ENCODE measurements around the gene GRM2.
A peak's percentile ranks its signal among the peaks of the same experiment; 100 is the strongest.

The GRM2 gene

DNA sequence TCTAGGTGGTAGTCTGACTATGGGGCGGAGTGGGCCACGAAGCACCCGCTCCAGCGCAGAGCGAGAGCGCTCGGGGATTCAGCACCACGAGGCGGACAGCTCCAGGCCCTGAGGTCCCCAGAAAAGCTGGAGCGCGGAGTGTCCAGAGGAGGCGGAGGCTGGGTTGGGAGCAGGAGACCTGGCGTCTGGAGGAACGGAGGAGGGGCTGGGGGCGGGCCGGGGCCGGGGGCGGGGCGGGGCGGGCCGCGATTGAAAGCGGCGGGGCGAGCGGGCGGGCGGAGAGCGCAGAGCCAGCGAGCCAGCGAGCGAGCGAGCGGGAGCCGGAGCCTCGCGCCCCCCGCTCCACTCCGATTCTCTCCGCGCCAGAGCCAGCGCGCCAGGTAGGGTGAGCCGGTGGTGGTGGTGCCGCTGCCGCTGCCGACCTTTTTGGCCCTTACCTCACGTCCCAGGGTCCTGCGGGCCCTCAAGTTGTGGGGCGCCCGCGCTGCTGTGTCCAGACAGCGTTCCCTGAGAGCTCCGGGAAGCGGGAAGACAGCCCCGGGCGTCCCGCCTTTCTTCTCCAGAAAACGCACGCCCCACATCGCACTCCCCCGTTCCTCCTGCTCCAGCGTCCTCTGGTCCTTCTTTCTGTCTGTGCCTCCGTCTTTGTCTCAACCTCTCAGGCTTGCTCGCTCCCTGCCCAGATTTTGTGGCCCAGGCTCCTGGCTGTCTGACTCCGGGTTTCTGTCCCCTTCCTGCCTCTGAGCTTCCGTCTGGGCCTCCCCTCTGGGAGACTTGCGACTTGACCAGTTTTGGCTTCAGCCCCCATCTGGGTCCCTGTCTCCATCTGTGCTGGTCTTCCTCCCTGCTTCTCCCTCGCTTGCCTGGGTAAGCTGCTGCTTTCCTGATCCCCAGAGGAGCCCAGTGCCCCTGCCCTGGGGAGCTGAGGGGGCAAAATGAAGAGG is at the start of gene GRM2:
TSS of gene GRM2 (plus strand) at position 281 of the 944 bp plus-strand sequence. CDS start 1,916 bp downstream, outside the sequence.
- DNase-seq, result peak; percentile 95

DNA sequence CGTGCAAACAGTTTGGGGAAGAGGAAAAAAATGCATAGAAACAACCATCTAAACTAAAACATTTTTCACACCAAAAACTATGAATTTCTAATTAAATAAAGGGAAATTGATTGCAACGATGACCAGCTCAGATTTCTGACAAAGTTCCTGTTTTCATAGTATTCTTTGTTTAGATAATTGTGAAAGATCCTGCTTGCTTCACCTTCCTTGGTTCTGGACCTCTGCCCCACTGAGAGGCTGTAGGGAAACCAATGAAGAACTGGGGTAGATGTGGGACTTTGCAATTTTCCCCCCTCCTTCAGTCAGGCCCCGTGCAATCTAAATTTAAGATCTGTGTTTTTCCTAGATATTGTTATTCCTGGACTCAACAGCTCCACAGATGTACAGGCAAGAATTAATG is 49.6 kb upstream of the GRM2 start:
- DNase-seq, result no peak

DNA sequence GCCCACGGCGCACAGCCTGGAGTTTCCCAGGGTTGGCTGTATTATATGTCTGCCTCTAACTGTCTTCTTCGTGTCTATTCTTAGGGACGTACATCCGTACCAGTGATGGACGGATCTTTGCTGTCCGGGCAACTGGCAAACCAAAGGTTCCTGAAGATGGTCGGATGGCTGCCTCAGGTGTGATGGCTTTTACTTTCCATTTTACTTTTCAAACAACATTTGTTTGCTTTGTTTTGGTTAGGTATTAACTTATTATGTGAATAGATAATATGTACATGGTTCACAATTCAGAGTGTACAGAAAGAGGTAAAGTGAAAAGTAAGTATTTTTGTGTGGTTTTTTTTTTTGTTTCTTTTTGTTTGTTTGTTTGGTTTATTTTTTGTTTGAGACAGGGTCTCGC is 46.9 kb upstream of the GRM2 start:
- DNase-seq, result no peak

GRCh38 chr3:51662456-51662855 is 44.4 kb upstream of the GRM2 start:
- no peak for DNase-seq

DNA sequence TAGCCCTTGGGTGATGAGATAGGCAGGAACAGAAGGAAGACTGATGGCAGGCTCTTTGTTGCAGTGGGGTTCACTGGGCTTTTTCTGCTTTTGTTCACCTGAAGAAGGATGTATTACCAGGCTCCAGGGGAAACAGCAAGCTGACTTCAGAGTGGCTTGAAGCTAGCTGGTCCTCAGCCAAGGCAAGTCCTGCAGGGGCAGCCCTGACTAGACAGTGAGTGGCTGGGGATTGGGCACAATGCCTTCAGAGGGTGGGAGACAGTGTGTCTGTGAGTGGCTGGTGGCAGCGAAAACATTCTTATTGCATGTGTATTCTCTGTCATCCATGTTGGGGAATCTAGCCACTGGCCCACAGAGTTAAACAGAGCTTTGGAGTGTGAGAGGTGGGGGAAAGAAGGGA is 38.1 kb upstream of the GRM2 start:
- no peak for DNase-seq

- DNase-seq, result peak; percentile 89
These were observed 37.4 kb upstream of the GRM2 start for GRCh38 chr3:51669241-51670052.

DNA sequence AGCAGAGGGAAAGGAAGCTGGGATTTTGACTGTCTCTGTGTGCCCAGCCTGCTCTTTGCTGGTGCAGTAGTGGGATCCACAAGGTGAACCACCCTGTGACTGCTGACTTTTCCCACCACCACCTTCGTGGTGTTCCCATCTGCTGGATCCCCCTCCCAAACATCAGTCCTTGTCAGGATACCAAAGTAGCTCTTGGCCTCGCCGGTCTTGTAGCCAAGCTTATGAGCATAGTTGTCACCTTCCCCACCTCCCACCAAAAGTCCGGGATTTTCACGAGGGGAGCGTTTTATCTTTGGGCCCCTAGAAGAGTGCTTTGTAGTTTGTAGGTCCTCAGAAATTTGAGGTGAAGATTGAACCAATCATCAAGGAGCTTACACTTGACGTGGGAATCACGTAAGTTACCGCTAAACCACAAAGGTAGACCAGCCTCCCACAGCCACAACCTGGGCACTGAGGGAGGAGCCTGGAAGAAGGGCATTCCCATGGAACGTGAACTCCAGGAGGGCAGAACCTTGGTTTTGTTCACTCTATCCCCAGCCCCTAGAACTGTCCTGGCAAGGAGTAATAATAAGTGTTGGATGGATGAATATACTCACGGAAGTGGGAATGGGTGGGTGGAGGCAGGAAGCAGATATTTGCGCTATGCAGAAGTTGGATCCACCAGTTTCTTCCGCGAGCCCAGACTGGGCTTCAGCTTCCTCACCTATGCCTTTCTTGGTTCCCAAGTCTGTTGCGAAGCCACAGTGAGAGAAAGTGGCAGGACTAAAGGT is 36.6 kb upstream of the GRM2 start:
- peak; percentile 2 for DNase-seq

GRCh38 chr3:51670823-51671733 is 35.8 kb upstream of the GRM2 start, which contains the start of gene TEX264:
TEX264 (plus strand) TSS chr3:51671252; CDS start chr3:51674305, 3,053 bp downstream.
- DNase-seq, result peak; percentile 91

- DNase-seq, result peak; percentile 79
These were observed 35.0 kb upstream of the GRM2 start for GRCh38 chr3:51671734-51672475.

DNA sequence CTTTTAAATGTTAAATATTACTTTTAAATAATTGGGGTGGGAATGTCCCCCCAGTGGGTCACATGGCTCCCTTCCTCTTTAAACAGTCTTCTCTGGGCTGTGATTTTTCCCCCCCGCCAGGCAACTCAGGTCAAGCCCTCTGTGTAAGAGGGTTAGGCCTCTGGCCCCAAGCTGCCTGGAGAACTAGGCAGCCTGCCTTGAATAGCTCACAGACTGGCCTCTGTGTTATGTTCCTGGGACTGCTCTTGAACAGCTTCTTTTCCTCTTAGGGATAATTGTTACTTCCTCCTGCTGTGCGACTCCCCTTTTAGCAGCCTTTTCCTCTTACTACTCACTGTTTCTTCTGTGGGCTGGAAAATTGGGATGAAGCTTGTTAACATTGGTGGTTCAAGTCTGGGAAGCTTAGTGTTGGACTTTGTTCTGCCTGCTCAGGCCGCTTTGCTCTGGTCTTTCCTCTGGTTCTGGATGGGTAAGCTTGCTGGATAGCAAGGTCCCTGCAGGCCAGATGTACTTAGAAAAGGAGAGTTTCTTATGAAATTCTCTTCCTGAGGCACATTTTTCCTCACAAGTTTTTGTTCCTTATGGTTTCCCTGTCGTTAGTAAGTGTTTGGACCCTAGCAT is 33.6 kb upstream of the GRM2 start:
- no peak for DNase-seq

- no peak for DNase-seq
These were observed 32.8 kb upstream of the GRM2 start for GRCh38 chr3:51673802-51674654.

DNA sequence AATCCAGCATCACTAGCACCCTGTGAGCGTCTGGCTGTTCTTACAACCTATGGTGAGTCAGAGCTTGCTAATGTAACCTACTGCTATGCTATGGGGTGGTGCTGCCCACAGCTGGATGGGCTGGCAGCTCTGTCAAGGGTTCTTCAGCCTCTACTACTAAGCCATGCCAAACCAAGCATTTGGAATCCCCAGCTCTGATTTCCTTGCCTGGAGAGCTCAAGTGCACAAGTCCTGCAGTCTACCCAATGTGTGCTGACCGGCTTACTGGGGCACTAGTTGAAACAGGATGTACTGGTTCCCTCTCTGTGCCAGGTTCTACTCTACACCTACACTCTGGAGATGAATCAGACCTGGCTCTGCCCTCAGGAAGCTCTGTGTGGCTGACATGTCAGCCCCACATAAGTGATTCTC is 31.7 kb upstream of the GRM2 start:
- DNase-seq, result no peak

GRCh38 chr3:51676102-51676640 is 30.7 kb upstream of the GRM2 start:
- no peak for DNase-seq

- DNase-seq, result no peak
These were observed 29.5 kb upstream of the GRM2 start for GRCh38 chr3:51677358-51677757.

GRCh38 chr3:51678186-51678585 is 28.7 kb upstream of the GRM2 start:
- no peak for DNase-seq

DNA sequence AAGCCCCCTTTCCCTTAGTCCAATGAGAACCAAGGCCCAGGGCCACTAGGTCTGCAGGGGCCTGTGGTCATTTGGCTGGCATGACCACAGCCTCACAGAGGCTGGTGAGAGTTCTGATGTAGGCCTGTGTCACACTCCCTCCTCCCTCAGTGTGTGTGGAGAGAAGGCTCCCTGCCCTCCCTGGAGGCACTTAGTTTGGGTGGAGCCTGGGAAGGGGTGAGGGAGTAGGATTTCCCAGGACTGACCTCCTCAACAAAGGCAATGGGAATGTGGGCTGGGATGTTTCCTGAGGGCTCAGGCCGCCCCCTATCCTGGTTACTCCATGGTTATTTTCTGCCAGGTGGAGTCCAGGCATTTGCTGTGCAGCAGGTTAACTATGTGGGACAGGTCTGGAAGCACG is 28.2 kb upstream of the GRM2 start:
- DNase-seq, result no peak

DNA sequence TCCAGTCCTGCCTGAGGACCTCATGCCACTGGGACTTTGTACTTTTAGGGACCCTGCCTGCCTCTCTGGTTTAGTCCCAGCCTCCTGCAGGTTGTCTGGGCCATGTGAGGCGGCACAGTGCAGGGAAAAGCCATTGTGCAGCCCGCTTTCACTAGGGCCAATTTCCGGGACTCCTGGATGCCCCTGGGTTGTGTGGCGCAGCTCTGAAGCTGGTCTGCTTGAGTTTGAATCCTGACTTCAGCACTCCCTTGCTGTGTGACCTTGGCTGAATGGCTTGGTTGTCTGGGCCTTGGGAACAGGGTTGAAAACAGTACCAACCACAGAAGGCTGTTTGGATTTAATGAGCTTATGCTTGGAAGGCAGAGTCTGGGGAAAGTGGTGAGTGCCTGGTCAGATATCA is 27.6 kb upstream of the GRM2 start:
- DNase-seq, result no peak

DNA sequence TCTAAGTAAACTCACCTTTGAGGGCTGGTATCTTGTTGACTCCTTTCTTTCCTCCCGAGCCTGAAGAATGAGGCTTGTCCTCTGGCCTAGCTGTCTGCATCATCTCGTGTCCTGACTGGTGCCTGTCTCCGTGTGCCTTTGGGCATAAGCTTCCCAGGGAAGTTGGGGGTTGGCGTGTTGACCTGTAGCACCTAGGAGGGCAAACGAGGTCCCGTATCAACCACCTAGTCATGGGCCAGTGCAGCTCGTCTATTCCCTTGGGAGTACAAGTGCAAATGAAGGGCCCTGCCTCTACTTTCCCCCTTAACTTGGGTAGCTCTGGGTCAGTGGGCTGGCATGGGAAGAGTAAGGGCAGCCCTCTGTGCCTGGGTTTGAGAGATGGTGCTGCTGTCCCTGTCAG is 27.1 kb upstream of the GRM2 start:
- DNase-seq, result no peak

GRCh38 chr3:51680196-51680595 is 26.7 kb upstream of the GRM2 start:
- no peak for DNase-seq

All from eye (tissue), 1 donor.